A549 treated with DMSO at 1 μM for 4 hours (cell line): ENCODE data around the gene RHOT2. TPM values are rescaled to one million over a fixed set of nuclear protein-coding genes. Genes with fewer than 3 reads are reported as not detected.

Experiments
- total RNA-seq: library from RNA; stranded (reverse); fragments of 200-300 nt; extraction: Qiagen RNA extraction; gene quantifications from 5 replicates; pipeline ENCODE4 v1.2.3, GENCODE V29; 2022; ENCODE audit warnings: low read depth

The RHOT2 gene
- total RNA-seq, 1 experiment from 2014 or later, result 84.6 TPM

Other genes with a start within 250 kb of the RHOT2 start
- gene RAB11FIP3, start 242.5 kb upstream of the RHOT2 start, total RNA-seq, result 20.0 to 23.1 TPM (median 21.7 TPM) in 5 replicates
- gene CAPN15, start 140.4 kb upstream of the RHOT2 start, total RNA-seq, result 53.0 to 84.9 TPM (median 71.0 TPM) in 5 replicates
- 0.05 to 0.17 TPM (median 0.09 TPM) in 5 replicates for gene PRR35, start 107.7 kb upstream of the RHOT2 start, total RNA-seq
- 0.15 to 0.30 TPM (median 0.21 TPM) in 5 replicates for gene NHLRC4, start 101.1 kb upstream of the RHOT2 start, total RNA-seq
- gene PIGQ, start 98.2 kb upstream of the RHOT2 start, total RNA-seq, result 30.3 to 41.5 TPM (median 38.5 TPM) in 5 replicates
- gene RAB40C, start 78.1 kb upstream of the RHOT2 start, total RNA-seq, result 12.6 to 20.4 TPM (median 17.2 TPM) in 5 replicates
- 0.13 to 0.23 TPM (median 0.16 TPM) in 5 replicates for gene WFIKKN1, start 37.1 kb upstream of the RHOT2 start, total RNA-seq
- 85.8 to 135 TPM (median 124 TPM) in 5 replicates for gene METTL26, start 31.8 kb upstream of the RHOT2 start, total RNA-seq
- 25.3 to 44.8 TPM (median 38.3 TPM) in 5 replicates for gene MCRIP2, start 26.3 kb upstream of the RHOT2 start, total RNA-seq
- 17.8 to 36.9 TPM (median 28.9 TPM) in 5 replicates for gene WDR90, start 18.8 kb upstream of the RHOT2 start, total RNA-seq
- gene RHBDL1, start 7.5 kb downstream of the RHOT2 start, total RNA-seq, result 0.75 to 1.6 TPM (median 1.4 TPM) in 5 replicates
- gene STUB1, start 12.3 kb downstream of the RHOT2 start, total RNA-seq, result 91.8 to 121 TPM (median 114 TPM) in 5 replicates
- gene JMJD8, start 16.2 kb downstream of the RHOT2 start, total RNA-seq, result 67.9 to 83.7 TPM (median 77.0 TPM) in 5 replicates
- gene WDR24, start 22.3 kb downstream of the RHOT2 start, total RNA-seq, result 4.7 to 6.4 TPM (median 6.0 TPM) in 5 replicates
- 1.5 to 2.9 TPM (median 2.5 TPM) in 5 replicates for gene FBXL16, start 37.7 kb downstream of the RHOT2 start, total RNA-seq
- gene METRN, start 47.0 kb downstream of the RHOT2 start, total RNA-seq, result 79.7 to 194 TPM (median 166 TPM) in 5 replicates
- 26.6 to 61.4 TPM (median 50.6 TPM) in 5 replicates for gene ANTKMT, start 53.0 kb downstream of the RHOT2 start, total RNA-seq
- gene CCDC78, start 58.3 kb downstream of the RHOT2 start, total RNA-seq, result 3.6 to 6.4 TPM (median 5.5 TPM) in 5 replicates
- gene HAGHL, start 59.0 kb downstream of the RHOT2 start, total RNA-seq, result 15.6 to 20.5 TPM (median 17.4 TPM) in 5 replicates
- 18.9 to 25.8 TPM (median 23.7 TPM) in 5 replicates for gene CIAO3, start 72.9 kb downstream of the RHOT2 start, total RNA-seq
- gene MSLN, start 92.6 kb downstream of the RHOT2 start, total RNA-seq, result 2.1 to 2.5 TPM (median 2.2 TPM) in 5 replicates
- gene RPUSD1, start 120.2 kb downstream of the RHOT2 start, total RNA-seq, result 34.1 to 56.4 TPM (median 47.4 TPM) in 5 replicates
- gene CHTF18, start 120.5 kb downstream of the RHOT2 start, total RNA-seq, result 13.3 to 26.7 TPM (median 24.8 TPM) in 5 replicates
- not detected in 5 replicates for gene GNG13, start 132.6 kb downstream of the RHOT2 start, total RNA-seq